Astrocyte of the cerebellum (primary cell): ENCODE results near the gene RNF34.

Experiments used
- DNase-seq: peaks from one replicate; pipeline ENCODE4 v3.0.0-alpha.2; 2011; ENCODE audit warnings: low read depth
- H3K4me3 ChIP-seq: 2 replicates; pipeline ENCODE4 v1.5.1; 2011; ENCODE audit warnings: mild to moderate bottlenecking, low read depth, low read length, moderate library complexity
- in situ Hi-C: cut with HindIII; loops from 2 replicates; pipeline ENCODE4 v1.10.0; 2017; ENCODE audit warnings: low sequenced_read_pairs
- TF ChIP-seq, protein P1 (sequence below): IDR thresholded peaks from 2 replicates; pipeline ENCODE4 v1.5.1; 2012; ENCODE audit warnings: low read length, low read depth, moderate library complexity, mild to moderate bottlenecking; ENCODE audit errors: missing control alignments

The RNF34 gene

GRCh38 chr12:121470751-121471150 lies 70.8 kb downstream of the RNF34 start:
- DNase-seq = no peak
- TF ChIP-seq, protein P1, sequence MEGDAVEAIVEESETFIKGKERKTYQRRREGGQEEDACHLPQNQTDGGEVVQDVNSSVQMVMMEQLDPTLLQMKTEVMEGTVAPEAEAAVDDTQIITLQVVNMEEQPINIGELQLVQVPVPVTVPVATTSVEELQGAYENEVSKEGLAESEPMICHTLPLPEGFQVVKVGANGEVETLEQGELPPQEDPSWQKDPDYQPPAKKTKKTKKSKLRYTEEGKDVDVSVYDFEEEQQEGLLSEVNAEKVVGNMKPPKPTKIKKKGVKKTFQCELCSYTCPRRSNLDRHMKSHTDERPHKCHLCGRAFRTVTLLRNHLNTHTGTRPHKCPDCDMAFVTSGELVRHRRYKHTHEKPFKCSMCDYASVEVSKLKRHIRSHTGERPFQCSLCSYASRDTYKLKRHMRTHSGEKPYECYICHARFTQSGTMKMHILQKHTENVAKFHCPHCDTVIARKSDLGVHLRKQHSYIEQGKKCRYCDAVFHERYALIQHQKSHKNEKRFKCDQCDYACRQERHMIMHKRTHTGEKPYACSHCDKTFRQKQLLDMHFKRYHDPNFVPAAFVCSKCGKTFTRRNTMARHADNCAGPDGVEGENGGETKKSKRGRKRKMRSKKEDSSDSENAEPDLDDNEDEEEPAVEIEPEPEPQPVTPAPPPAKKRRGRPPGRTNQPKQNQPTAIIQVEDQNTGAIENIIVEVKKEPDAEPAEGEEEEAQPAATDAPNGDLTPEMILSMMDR = no peak
- in situ Hi-C loops = no loop called here
- no peak overlapping the region for H3K4me3 ChIP-seq

GRCh38 chr12:121472150-121472905 lies 72.4 kb downstream of the RNF34 start:
- in situ Hi-C loops = no loop called here
- no peak for DNase-seq
- TF ChIP-seq, protein P1 = no peak

More at GRCh38 chr12:121472150-121472905, 72.4 kb downstream of the RNF34 start:
- H3K4me3 ChIP-seq = no peak overlapping the region
